ENCODE data around the gene CST7.

GRCh38 chr20:24983896-24984295 is 34.8 kb downstream of the CST7 start:
- no peak for TF ChIP-seq CTCF (IDR thresholded peaks at IDR 0.05)
- no peak for TF ChIP-seq EZH2 (IDR thresholded peaks at IDR 0.05)
